ENCODE measurements around the gene TPM3. TPM values are rescaled to one million over a fixed set of nuclear protein-coding genes. Genes with fewer than 3 reads are reported as not detected.

TPM3 gene
- total and polyA plus RNA-seq, 8 donors, result 32.7 to 364 (median 209) TPM

GRCh38 chr1:154225370-154225769, 33.5 kb upstream of the TPM3 start:
- no peak for DNase-seq
- TF ChIP-seq POLR2A (IDR thresholded peaks at IDR 0.05) (no peak), POLR2AphosphoS5 (IDR thresholded peaks at IDR 0.05) (no peak), CTCF (IDR thresholded peaks at IDR 0.05) (no peak), EP300 (IDR thresholded peaks at IDR 0.05) (no peak)
- intact Hi-C loops (cut with DNase I; ENCODE audit: low total_unique reads), result no loop called here
- no peak overlapping the region for H3K4me3 ChIP-seq
- H3K9me3 ChIP-seq, result no peaks in the 10 kb centered on the region
- no peak overlapping the region for H3K27ac ChIP-seq
- peaks cover 34 to 55% (median 54%) of the 10 kb centered on the region in 4 donors for H3K36me3 ChIP-seq
- 93 to 98% (median 97%) methylated on average over 2 of the region's 2 CpGs for WGBS, 5 donors
- H3K4me1 ChIP-seq, result peaks cover 19 to 50% (median 39%) of the 10 kb centered on the region in 4 donors
- H3K27me3 ChIP-seq, result no peaks in the 10 kb centered on the region

- Histone ChIP-seq H3K27ac (peak overlapping the region in 3 of 5 donors; percentile 29 to 100 (median 96)), H3K27me3 (no peaks in the 10 kb centered on the region), H3K4me3 (no peak overlapping the region), H3K9me3 (no peaks in the 10 kb centered on the region), H3K4me1 (peaks cover 30 to 61% (median 50%) of the 10 kb centered on the region in 4 donors), H3K36me3 (peaks cover 20 to 42% (median 37%) of the 10 kb centered on the region in 4 donors)
- TF ChIP-seq POLR2AphosphoS5 (IDR thresholded peaks at IDR 0.05) (no peak), CTCF (IDR thresholded peaks at IDR 0.05) (no peak), EP300 (IDR thresholded peaks at IDR 0.05) (no peak), POLR2A (IDR thresholded peaks at IDR 0.05) (no peak)
- DNase-seq, result no peak
- 30 to 55% (median 45%) methylated on average over 2 of the region's 2 CpGs for WGBS, 5 donors
- intact Hi-C loops (cut with DNase I; ENCODE audit: low total_unique reads), result no loop called here
Observed at GRCh38 chr1:154223621-154224020, 31.7 kb upstream of the TPM3 start.

GRCh38 chr1:154222918-154223317, 31.0 kb upstream of the TPM3 start:
- DNase-seq, result no peak
- whole genome bisulfite sequencing, 5 donors, result 61 to 70% (median 65%) methylated on average over 1 of the region's 1 CpG
- no peak for TF ChIP-seq EP300 (IDR thresholded peaks at IDR 0.05)
- no peak for TF ChIP-seq POLR2A (IDR thresholded peaks at IDR 0.05)
- no peak for TF ChIP-seq POLR2AphosphoS5 (IDR thresholded peaks at IDR 0.05)
- no peak for TF ChIP-seq CTCF (IDR thresholded peaks at IDR 0.05)
- Histone ChIP-seq H3K4me3 (peak overlapping the region in 2 of 4 donors; percentile 81 to 82), H3K36me3 (peaks cover 21 to 40% (median 37%) of the 10 kb centered on the region in 4 donors), H3K9me3 (no peaks in the 10 kb centered on the region), H3K4me1 (peaks cover 37 to 68% (median 57%) of the 10 kb centered on the region in 4 donors), H3K27me3 (no peaks in the 10 kb centered on the region), H3K27ac (peak overlapping the region in 3 of 5 donors; percentile 96 to 100 (median 100))
- intact Hi-C loops (cut with DNase I; ENCODE audit: low total_unique reads), result no loop called here

GRCh38 chr1:154222518-154222917, 30.6 kb upstream of the TPM3 start:
- intact Hi-C loops (cut with DNase I; ENCODE audit: low total_unique reads), result no loop called here
- no peak for TF ChIP-seq CTCF (IDR thresholded peaks at IDR 0.05)
- no peak for TF ChIP-seq POLR2A (IDR thresholded peaks at IDR 0.05)
- no peak for TF ChIP-seq POLR2AphosphoS5 (IDR thresholded peaks at IDR 0.05)
- TF ChIP-seq EP300 (IDR thresholded peaks at IDR 0.05), result no peak
- peaks cover 41 to 72% (median 61%) of the 10 kb centered on the region in 4 donors for H3K4me1 ChIP-seq
- H3K27ac ChIP-seq, result peak overlapping the region in 4 of 5 donors; percentile 96 to 100 (median 100)
- no peak for DNase-seq
- no peaks in the 10 kb centered on the region for H3K9me3 ChIP-seq
- WGBS, 5 donors, result 68 to 90% (median 80%) methylated on average over 1 of the region's 1 CpG
- peak overlapping the region in 2 of 4 donors; percentile 81 to 82 for H3K4me3 ChIP-seq
- peaks cover 21 to 40% (median 37%) of the 10 kb centered on the region in 4 donors for H3K36me3 ChIP-seq
- no peaks in the 10 kb centered on the region for H3K27me3 ChIP-seq

Data from stomach (tissue), 9 donors.